Endothelial cell of coronary artery (primary cell): ENCODE data around the gene OSBPL5. TPM values are rescaled to one million over a fixed set of nuclear protein-coding genes. Genes with fewer than 3 reads are reported as not detected.

Experiments
- total RNA-seq: library from RNA; depleted of rRNA; stranded (reverse); fragments of >200 nt; gene quantifications from 2 replicates; pipeline ENCODE4 v1.2.3, GENCODE V29; 2014

The OSBPL5 gene, protein sequence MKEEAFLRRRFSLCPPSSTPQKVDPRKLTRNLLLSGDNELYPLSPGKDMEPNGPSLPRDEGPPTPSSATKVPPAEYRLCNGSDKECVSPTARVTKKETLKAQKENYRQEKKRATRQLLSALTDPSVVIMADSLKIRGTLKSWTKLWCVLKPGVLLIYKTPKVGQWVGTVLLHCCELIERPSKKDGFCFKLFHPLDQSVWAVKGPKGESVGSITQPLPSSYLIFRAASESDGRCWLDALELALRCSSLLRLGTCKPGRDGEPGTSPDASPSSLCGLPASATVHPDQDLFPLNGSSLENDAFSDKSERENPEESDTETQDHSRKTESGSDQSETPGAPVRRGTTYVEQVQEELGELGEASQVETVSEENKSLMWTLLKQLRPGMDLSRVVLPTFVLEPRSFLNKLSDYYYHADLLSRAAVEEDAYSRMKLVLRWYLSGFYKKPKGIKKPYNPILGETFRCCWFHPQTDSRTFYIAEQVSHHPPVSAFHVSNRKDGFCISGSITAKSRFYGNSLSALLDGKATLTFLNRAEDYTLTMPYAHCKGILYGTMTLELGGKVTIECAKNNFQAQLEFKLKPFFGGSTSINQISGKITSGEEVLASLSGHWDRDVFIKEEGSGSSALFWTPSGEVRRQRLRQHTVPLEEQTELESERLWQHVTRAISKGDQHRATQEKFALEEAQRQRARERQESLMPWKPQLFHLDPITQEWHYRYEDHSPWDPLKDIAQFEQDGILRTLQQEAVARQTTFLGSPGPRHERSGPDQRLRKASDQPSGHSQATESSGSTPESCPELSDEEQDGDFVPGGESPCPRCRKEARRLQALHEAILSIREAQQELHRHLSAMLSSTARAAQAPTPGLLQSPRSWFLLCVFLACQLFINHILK
- 22.1 and 36.3 TPM in 2 replicates for total RNA-seq

DNA sequence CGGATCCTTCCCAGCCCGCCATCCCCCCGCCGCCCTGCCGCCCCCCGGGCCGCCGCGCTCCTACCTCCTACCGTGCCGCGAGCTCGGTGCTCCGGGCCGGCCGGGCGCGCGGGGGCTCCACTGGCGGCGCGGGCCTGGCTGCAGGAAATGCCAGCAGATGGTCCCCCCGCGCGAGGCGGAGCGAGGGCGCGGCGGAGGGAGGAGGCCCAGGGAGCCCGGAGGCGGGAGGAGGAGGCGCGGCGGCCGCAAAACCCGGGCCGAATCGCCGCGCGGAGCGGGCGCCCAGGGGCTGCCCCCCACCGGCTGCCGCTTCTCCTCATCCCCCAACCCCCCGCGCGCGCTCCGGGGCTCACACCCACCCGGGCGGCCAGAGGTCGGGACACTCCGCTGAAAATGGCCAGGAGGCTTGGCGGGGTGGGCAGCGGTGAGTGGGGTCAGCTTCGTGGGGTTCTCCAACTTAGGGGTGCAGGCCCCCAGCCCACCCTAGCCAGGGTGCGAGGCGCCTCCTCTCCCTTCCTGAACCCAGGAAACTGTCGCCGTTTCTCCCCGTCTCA is at the start of gene OSBPL5:
Gene OSBPL5, minus strand, starts transcription at position 159 of the 554 bp plus-strand sequence. CDS start 36,162 bp downstream, outside the sequence.

GRCh38 chr11:3057069-3057963 is 107.8 kb downstream of the OSBPL5 start, which contains the start of gene CARS1:
TSS of gene CARS1 (minus strand) at chr11:3057423. CDS start at chr11:3057367, 56 bp downstream.

Other genes with a start within 250 kb of the OSBPL5 start
- gene PHLDA2, start 235.9 kb downstream of the OSBPL5 start, total RNA-seq, result 4.9 and 6.1 TPM in 2 replicates
- 161 and 179 TPM in 2 replicates for gene NAP1L4, start 173.0 kb downstream of the OSBPL5 start, total RNA-seq
- 39.4 and 61.9 TPM in 2 replicates for gene CARS1, start 107.9 kb downstream of the OSBPL5 start, total RNA-seq
- gene MRGPRG, start 53.5 kb upstream of the OSBPL5 start, total RNA-seq, result not detected in 2 replicates
- gene MRGPRE, start 67.1 kb upstream of the OSBPL5 start, total RNA-seq, result not detected in 2 replicates
- 20.2 and 23.2 TPM in 2 replicates for gene ZNF195, start 213.8 kb upstream of the OSBPL5 start, total RNA-seq